ENCODE data around the gene SIRPB2. TPM values are rescaled to one million over a fixed set of nuclear protein-coding genes. Genes with fewer than 3 reads are reported as not detected.

The SIRPB2 gene
- total and polyA plus RNA-seq, 3 experiments from 2014 or later = not detected

DNA sequence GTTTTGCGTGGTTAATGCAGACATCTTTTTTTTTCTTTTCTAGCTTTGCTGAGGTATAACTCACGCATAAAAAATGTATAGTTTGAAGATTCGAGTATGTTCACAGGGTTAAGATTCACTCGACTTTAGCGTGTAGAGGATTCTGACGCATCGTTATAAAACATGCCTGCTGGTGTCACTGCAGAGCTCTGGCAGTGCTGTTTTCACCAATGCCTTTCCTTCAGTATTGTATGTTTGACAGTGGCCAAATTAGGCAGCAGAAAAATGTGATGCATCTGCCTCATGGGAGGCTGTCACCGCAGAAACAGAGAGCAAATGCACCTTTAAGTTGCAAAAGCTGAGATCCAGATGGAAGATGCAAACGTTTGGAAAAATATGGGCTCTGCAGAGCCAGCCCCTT lies 18.0 kb upstream of the SIRPB2 start:
- peaks cover 0 to 5% (median 2%) of the 10 kb centered on the region in 5 donors for H3K9me3 Mint-ChIP-seq
- POLR2A ChIA-PET = no interaction called here

DNA sequence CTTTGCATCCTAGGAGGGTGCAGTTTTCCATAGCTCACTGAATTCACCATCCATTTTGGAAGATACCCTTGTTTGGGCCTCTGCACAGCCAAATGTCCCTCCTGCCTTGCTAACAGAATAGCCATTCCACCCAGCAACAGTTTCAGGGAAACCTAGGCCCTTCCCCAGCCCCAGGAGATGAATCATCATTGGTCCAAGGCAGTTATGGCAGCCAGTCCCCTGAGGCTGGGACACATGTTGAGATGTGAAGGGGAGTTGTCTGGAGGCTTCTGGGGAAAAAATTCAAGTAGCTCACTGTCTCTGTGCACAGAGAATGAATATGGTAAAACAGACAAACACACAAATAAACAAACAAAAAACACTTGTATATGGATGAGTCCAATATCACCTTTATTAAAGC lies 17.4 kb upstream of the SIRPB2 start:
- Histone ChIP-seq H3K9me3 (ENCODE audit: low read length) (no peaks in the 10 kb centered on the region), H3K27ac (ENCODE audit: low read depth, low read length) (no peak overlapping the region), H3K27me3 (ENCODE audit: insufficient read depth, low read length, poor library complexity, severe bottlenecking) (no peaks in the 10 kb centered on the region), H3K4me1 (ENCODE audit: insufficient read depth, low read length) (peaks cover under 1% of the 10 kb centered on the region), H3K36me3 (ENCODE audit: insufficient read depth, low read length) (no peaks in the 10 kb centered on the region), H3K4me3 (ENCODE audit: low read length) (no peak overlapping the region)
- ChIA-PET POLR2A (no interaction called here), CTCF (interaction anchor here (0.9 to 4.5 kb wide), 5 partner anchors 9 to 268 kb away, joined by 3 to 18 read pairs (median 3); partner anchors contain the start of gene NSFL1C)
- Mint-ChIP-seq H3K4me3 (no peak overlapping the region), H3K27me3 (peaks cover 12 to 38% of the 10 kb centered on the region in 2 donors), H3K9me3 (peaks cover 0 to 5% (median 2%) of the 10 kb centered on the region in 5 donors), H3K36me3 (peaks cover 0 to under 1% (median 0%) of the 10 kb centered on the region in 3 donors), H3K27ac (no peak overlapping the region), H3K4me1 (peaks cover 0 to 4% (median 3%) of the 10 kb centered on the region in 3 donors)
- DNase-seq = no peak

More for the DNA sequence above, 18.0 kb upstream of the SIRPB2 start:
- Histone ChIP-seq H3K36me3 (ENCODE audit: insufficient read depth, low read length) (no peaks in the 10 kb centered on the region), H3K27ac (ENCODE audit: low read depth, low read length) (no peak overlapping the region), H3K9me3 (ENCODE audit: low read length) (no peaks in the 10 kb centered on the region), H3K4me1 (ENCODE audit: insufficient read depth, low read length) (no peaks in the 10 kb centered on the region), H3K4me3 (ENCODE audit: low read length) (no peak overlapping the region), H3K27me3 (ENCODE audit: insufficient read depth, low read length, poor library complexity, severe bottlenecking) (no peaks in the 10 kb centered on the region)
- Mint-ChIP-seq H3K36me3 (peaks cover 0 to 3% (median 1%) of the 10 kb centered on the region in 3 donors), H3K27ac (no peak overlapping the region), H3K4me3 (no peak overlapping the region), H3K4me1 (no peaks in the 10 kb centered on the region), H3K27me3 (peaks cover 12 to 40% of the 10 kb centered on the region in 2 donors)
- CTCF ChIA-PET = interaction anchor here (1.0 to 4.5 kb wide), 6 partner anchors 9 to 267 kb away, joined by 3 to 18 read pairs (median 3); no protein-coding TSS in a partner anchor
- DNase-seq = peak in 1 of 5 donors; percentile 18

DNA sequence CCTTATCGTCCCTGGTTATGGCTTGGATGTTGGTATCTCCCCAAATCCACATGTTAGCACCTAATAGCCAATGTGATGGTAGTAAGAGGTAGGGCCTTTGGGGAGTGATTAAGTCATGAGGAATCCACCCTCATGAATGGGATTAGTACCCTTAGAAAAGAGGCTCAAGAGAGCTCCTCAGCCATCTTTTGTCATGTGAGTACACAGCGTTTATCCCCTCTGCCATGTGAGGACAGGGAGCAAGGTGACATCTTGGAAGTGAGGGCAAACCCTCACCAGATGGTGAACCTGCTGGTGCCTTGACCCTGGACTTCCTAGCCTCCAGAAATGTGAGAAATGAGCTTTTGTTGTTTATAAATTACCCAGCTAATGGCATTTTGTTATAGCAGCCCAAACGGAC lies 16.1 kb upstream of the SIRPB2 start:
- Mint-ChIP-seq H3K4me3 (no peak overlapping the region), H3K9me3 (peaks cover 0 to 9% (median 4%) of the 10 kb centered on the region in 5 donors), H3K27me3 (peaks cover 17 to 42% of the 10 kb centered on the region in 2 donors), H3K4me1 (peaks cover 2 to 7% (median 5%) of the 10 kb centered on the region in 3 donors), H3K27ac (no peak overlapping the region), H3K36me3 (peaks cover 0 to 8% (median 0%) of the 10 kb centered on the region in 3 donors)
- no peaks in the 10 kb centered on the region for H3K27me3 ChIP-seq (ENCODE audit: insufficient read depth, low read length, poor library complexity, severe bottlenecking)
- H3K4me3 ChIP-seq (ENCODE audit: low read length) = no peak overlapping the region
- ChIA-PET CTCF (interaction anchor here (1.3 to 4.5 kb wide), 3 partner anchors 194 to 269 kb away, joined by 3 to 18 read pairs (median 9); no protein-coding TSS in a partner anchor), POLR2A (no interaction called here)
- no peaks in the 10 kb centered on the region for H3K9me3 ChIP-seq (ENCODE audit: low read length)
- no peak overlapping the region for H3K27ac ChIP-seq (ENCODE audit: low read depth, low read length)
- DNase-seq = no peak
- no peaks in the 10 kb centered on the region for H3K36me3 ChIP-seq (ENCODE audit: insufficient read depth, low read length)
- H3K4me1 ChIP-seq (ENCODE audit: insufficient read depth, low read length) = peaks cover 3% of the 10 kb centered on the region

DNA sequence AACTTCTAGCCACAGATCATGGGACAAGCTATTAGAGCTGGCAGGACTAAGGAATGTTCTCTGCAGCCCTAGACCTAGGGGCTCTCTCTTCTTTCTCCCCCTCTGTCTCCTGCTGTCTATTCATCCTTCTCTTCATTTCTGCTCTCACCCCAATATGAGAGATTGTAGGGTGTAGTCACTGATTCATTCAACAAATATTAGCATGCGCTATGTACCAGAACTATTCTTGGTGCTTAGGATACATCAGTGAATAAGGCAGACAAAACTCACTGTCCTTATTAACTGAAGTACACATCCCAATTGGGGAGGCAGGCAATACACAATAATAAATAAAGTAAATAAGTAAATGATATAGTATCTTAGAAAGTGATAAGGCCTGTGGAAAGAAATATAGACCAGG lies 14.7 kb upstream of the SIRPB2 start:
- no peak overlapping the region for H3K27ac ChIP-seq (ENCODE audit: low read depth, low read length)
- DNase-seq = no peak
- H3K4me3 Mint-ChIP-seq = no peak overlapping the region
- H3K27me3 ChIP-seq (ENCODE audit: insufficient read depth, low read length, poor library complexity, severe bottlenecking) = no peaks in the 10 kb centered on the region
- no peaks in the 10 kb centered on the region for H3K36me3 ChIP-seq (ENCODE audit: insufficient read depth, low read length)
- ChIA-PET CTCF (interaction anchor here (4.5 kb wide), 1 partner anchor 271 kb away, joined by 18 read pairs; no protein-coding TSS in a partner anchor), POLR2A (no interaction called here)
- peaks cover 3% of the 10 kb centered on the region for H3K4me1 ChIP-seq (ENCODE audit: insufficient read depth, low read length)
- H3K4me1 Mint-ChIP-seq = peaks cover 2 to 7% (median 5%) of the 10 kb centered on the region in 3 donors
- H3K9me3 ChIP-seq (ENCODE audit: low read length) = no peaks in the 10 kb centered on the region
- H3K4me3 ChIP-seq (ENCODE audit: low read length) = no peak overlapping the region
- H3K27ac Mint-ChIP-seq = no peak overlapping the region
- peaks cover 0 to 10% (median 0%) of the 10 kb centered on the region in 3 donors for H3K36me3 Mint-ChIP-seq
- peaks cover 18 to 39% of the 10 kb centered on the region in 2 donors for H3K27me3 Mint-ChIP-seq
- peaks cover 0 to 10% (median 4%) of the 10 kb centered on the region in 5 donors for H3K9me3 Mint-ChIP-seq

DNA sequence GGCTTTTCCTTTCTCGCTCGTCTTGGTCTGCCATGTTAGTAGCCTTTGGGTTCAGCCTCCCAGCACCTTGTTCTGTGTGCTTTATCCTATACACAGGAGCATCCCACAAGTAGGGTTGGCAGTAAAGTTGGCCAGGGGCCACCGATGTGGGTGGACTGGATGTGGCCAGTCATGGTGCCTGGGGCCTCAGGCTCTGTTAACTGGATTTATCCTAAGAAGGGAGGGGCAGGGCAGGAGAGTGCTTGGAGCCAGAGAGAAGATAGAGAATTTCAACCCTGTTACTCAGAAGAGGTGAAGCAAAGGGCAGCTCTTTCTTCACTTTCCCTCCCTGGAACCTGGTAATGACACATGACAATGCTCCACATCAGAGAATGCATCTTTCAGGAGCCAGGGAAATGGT lies 14.1 kb upstream of the SIRPB2 start:
- H3K27me3 ChIP-seq (ENCODE audit: insufficient read depth, low read length, poor library complexity, severe bottlenecking) = no peaks in the 10 kb centered on the region
- peaks cover 19 to 41% of the 10 kb centered on the region in 2 donors for H3K27me3 Mint-ChIP-seq
- H3K4me1 ChIP-seq (ENCODE audit: insufficient read depth, low read length) = peaks cover 3% of the 10 kb centered on the region
- peaks cover 0 to 12% (median 0%) of the 10 kb centered on the region in 3 donors for H3K36me3 Mint-ChIP-seq
- no peaks in the 10 kb centered on the region for H3K36me3 ChIP-seq (ENCODE audit: insufficient read depth, low read length)
- no peak for DNase-seq
- H3K4me3 Mint-ChIP-seq = no peak overlapping the region
- no peak overlapping the region for H3K27ac Mint-ChIP-seq
- H3K4me1 Mint-ChIP-seq = peaks cover 2 to 7% (median 5%) of the 10 kb centered on the region in 3 donors
- POLR2A ChIA-PET = no interaction called here
- H3K27ac ChIP-seq (ENCODE audit: low read depth, low read length) = no peak overlapping the region
- no peaks in the 10 kb centered on the region for H3K9me3 ChIP-seq (ENCODE audit: low read length)
- H3K9me3 Mint-ChIP-seq = peaks cover 0 to 10% (median 4%) of the 10 kb centered on the region in 5 donors
- CTCF ChIA-PET = interaction anchor here (3.4 kb wide), 1 partner anchor 38 kb away, joined by 19 read pairs; the partner anchor contains the start of gene NSFL1C
- H3K4me3 ChIP-seq (ENCODE audit: low read length) = no peak overlapping the region

DNA sequence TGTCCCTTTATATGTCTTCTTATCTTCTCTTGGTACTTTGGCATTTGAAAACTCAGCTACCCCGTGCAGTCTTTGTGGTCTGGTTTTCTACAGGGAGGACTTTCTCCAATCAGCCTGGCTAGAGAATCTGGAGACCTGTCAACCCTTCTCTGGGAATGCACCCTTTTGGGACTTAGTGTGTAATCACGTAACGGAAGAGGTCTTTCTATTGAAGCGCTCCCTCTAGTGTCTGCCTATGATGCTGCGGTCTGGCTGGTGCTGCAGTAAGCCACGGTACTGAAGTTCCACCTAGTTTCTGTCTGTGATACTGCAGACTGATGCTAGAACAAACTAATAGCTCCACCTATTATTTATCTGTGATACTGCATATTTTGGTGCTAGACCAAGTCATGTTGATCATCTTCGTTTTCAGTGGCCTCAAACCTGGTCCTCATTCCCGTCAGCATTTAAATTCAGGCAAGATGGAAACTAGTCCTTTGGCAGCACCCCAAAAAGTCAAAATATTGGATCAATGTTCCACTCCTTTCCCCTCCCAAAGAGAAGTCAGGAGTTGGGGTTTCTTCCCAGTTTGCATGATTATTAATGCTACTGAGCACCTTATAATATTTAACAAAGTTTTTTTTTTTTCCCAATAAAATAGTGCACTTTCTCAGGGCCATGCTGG lies 12.5 kb upstream of the SIRPB2 start:
- H3K27ac Mint-ChIP-seq = no peak overlapping the region
- H3K36me3 Mint-ChIP-seq = peaks cover 0 to 15% (median 0%) of the 10 kb centered on the region in 3 donors
- Histone ChIP-seq H3K27me3 (ENCODE audit: insufficient read depth, low read length, poor library complexity, severe bottlenecking) (no peaks in the 10 kb centered on the region), H3K4me1 (ENCODE audit: insufficient read depth, low read length) (peaks cover 3% of the 10 kb centered on the region), H3K9me3 (ENCODE audit: low read length) (no peaks in the 10 kb centered on the region), H3K36me3 (ENCODE audit: insufficient read depth, low read length) (no peaks in the 10 kb centered on the region), H3K4me3 (ENCODE audit: low read length) (no peak overlapping the region), H3K27ac (ENCODE audit: low read depth, low read length) (no peak overlapping the region)
- peak; percentile 48 to 83 (median 69) for DNase-seq
- H3K27me3 Mint-ChIP-seq = peaks cover 29 to 53% of the 10 kb centered on the region in 2 donors
- ChIA-PET POLR2A (interaction anchor here (0.6 to 0.8 kb wide), 2 partner anchors 30 to 231 kb away, joined by 3 read pairs; no protein-coding TSS in a partner anchor), CTCF (interaction anchor here (0.6 to 3.4 kb wide), 19 partner anchors 10 to 273 kb away, joined by 3 to 19 read pairs (median 4); partner anchors contain the start of gene NSFL1C)
- no peak overlapping the region for H3K4me3 Mint-ChIP-seq
- H3K9me3 Mint-ChIP-seq = peaks cover 0 to 10% (median 4%) of the 10 kb centered on the region in 5 donors
- peaks cover 2 to 7% (median 5%) of the 10 kb centered on the region in 3 donors for H3K4me1 Mint-ChIP-seq

DNA sequence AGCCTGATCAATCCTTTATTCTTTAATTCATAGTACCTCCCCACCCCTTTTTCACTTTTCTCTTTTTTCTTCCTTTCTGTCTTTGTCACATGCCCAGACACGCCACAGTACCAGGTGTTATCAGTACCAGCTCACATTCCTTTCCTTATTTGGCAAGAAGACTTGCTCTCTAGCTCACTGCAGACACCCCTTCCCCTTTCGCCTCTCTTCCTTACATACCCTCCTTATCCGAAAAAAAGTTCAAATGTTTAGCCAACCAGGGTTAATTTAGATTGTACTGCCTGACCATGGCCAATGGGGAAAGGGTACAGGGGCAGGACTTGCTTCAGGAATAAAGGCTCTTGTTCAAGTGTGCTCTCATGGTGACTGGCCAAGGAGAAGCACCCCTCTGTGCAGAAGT lies 9.3 kb upstream of the SIRPB2 start:
- CTCF ChIA-PET = interaction anchor here (1.0 to 1.1 kb wide), 2 partner anchors 9 to 234 kb away, joined by 3 read pairs; no protein-coding TSS in a partner anchor
- peaks cover 4 to 12% (median 7%) of the 10 kb centered on the region in 5 donors for H3K9me3 Mint-ChIP-seq
- POLR2A ChIA-PET = no interaction called here
- H3K36me3 Mint-ChIP-seq = peaks cover 0 to 19% (median 0%) of the 10 kb centered on the region in 3 donors
- peaks cover 2 to 7% (median 5%) of the 10 kb centered on the region in 3 donors for H3K4me1 Mint-ChIP-seq
- H3K4me3 Mint-ChIP-seq = no peak overlapping the region
- DNase-seq = no peak
- Histone ChIP-seq H3K27me3 (ENCODE audit: insufficient read depth, low read length, poor library complexity, severe bottlenecking) (no peaks in the 10 kb centered on the region), H3K4me1 (ENCODE audit: insufficient read depth, low read length) (peaks cover 3% of the 10 kb centered on the region), H3K4me3 (ENCODE audit: low read length) (no peak overlapping the region), H3K27ac (ENCODE audit: low read depth, low read length) (no peak overlapping the region), H3K36me3 (ENCODE audit: insufficient read depth, low read length) (no peaks in the 10 kb centered on the region), H3K9me3 (ENCODE audit: low read length) (no peaks in the 10 kb centered on the region)
- H3K27ac Mint-ChIP-seq = no peak overlapping the region
- peaks cover 35 to 63% of the 10 kb centered on the region in 2 donors for H3K27me3 Mint-ChIP-seq
